ENCODE measurements around the gene PACS1. TPM values are rescaled to one million over a fixed set of nuclear protein-coding genes. Genes with fewer than 3 reads are reported as not detected.
A peak's percentile ranks its signal among the peaks of the same experiment; 100 is the strongest.

Gene PACS1
- total RNA-seq, 2 experiments from 2014 or later, result 109 TPM

GRCh38 chr11:66142370-66143263 lies 72.5 kb downstream of the PACS1 start:
- ChIA-PET CTCF (interaction anchor here (1.0 to 1.2 kb wide), 2 partner anchors 98 to 242 kb away, joined by 3 to 4 read pairs; no protein-coding TSS in a partner anchor), POLR2A (no interaction called here)
- Mint-ChIP-seq H3K9me3 (peaks cover 3% of the 10 kb centered on the region), H3K36me3 (ENCODE audit: low read depth) (peaks cover 30% of the 10 kb centered on the region), H3K4me3 (no peak overlapping the region), H3K4me1 (peaks cover 31% of the 10 kb centered on the region), H3K27ac (no peak overlapping the region), H3K27me3 (no peaks in the 10 kb centered on the region)
- no peak for DNase-seq

DNA sequence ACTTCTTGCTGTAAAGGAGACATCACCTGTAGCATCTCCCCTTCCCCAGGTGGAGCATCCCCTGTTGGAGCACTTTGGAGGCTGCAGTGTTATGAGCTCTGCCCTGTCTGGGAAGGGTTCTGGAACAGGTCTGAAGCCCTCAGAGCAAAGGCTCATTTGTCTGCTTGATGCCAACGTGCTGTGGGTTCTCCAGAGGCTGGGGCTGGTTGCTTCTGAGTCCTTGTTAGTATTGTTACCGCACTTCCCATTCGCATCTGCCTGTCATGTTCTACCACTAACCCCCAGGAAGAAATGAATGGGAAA lies 73.1 kb downstream of the PACS1 start:
- Mint-ChIP-seq H3K4me1 (peaks cover 30% of the 10 kb centered on the region), H3K27me3 (no peaks in the 10 kb centered on the region), H3K36me3 (ENCODE audit: low read depth) (peaks cover 30% of the 10 kb centered on the region), H3K4me3 (no peak overlapping the region), H3K27ac (no peak overlapping the region), H3K9me3 (peaks cover 3% of the 10 kb centered on the region)
- CTCF ChIA-PET, result no interaction called here
- POLR2A ChIA-PET, result no interaction called here
- no peak for DNase-seq

- ChIA-PET POLR2A (no interaction called here), CTCF (interaction anchor here (1.0 kb wide), 1 partner anchor 81 kb away, joined by 4 read pairs; no protein-coding TSS in a partner anchor)
- H3K4me3 Mint-ChIP-seq, result no peak overlapping the region
These were observed 74.1 kb downstream of the PACS1 start for GRCh38 chr11:66143996-66144678.

GRCh38 chr11:66146074-66146473 lies 76.0 kb downstream of the PACS1 start:
- peaks cover 3% of the 10 kb centered on the region for H3K9me3 Mint-ChIP-seq
- ChIA-PET CTCF (interaction anchor here (0.9 kb wide), 1 partner anchor 14 kb away, joined by 3 read pairs; no protein-coding TSS in a partner anchor), POLR2A (no interaction called here)
- H3K27ac Mint-ChIP-seq, result no peak overlapping the region
- H3K27me3 Mint-ChIP-seq, result no peaks in the 10 kb centered on the region
- H3K4me1 Mint-ChIP-seq, result peaks cover 33% of the 10 kb centered on the region
- no peak overlapping the region for H3K4me3 Mint-ChIP-seq
- DNase-seq, result no peak
- peaks cover 29% of the 10 kb centered on the region for H3K36me3 Mint-ChIP-seq (ENCODE audit: low read depth)

More at GRCh38 chr11:66143996-66144678, 74.1 kb downstream of the PACS1 start:
- no peak for DNase-seq
- peaks cover 30% of the 10 kb centered on the region for H3K4me1 Mint-ChIP-seq
- H3K36me3 Mint-ChIP-seq (ENCODE audit: low read depth), result peaks cover 30% of the 10 kb centered on the region
- H3K27me3 Mint-ChIP-seq, result no peaks in the 10 kb centered on the region
- H3K9me3 Mint-ChIP-seq, result peaks cover 3% of the 10 kb centered on the region
- H3K27ac Mint-ChIP-seq, result no peak overlapping the region

DNA sequence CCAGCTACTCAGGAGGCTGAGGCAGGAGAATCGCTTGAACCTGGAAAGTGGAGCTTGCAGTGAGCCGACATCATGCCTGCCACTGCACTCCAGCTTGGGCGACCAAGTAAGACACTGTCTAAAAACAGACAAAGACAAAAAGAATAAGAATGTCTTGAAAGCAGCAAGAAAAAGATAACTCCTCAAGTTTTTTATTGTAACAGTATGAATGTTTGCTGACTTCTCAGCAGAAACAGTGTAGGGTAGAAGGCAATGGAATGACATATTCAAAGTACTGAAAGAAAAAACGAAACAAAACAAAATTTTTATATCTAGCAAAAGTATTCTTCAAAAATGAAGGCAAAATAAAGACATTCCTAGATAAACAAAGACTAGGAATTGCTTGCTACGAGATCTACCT lies 76.9 kb downstream of the PACS1 start:
- CTCF ChIA-PET, result interaction anchor here (1.3 kb wide), 1 partner anchor 20 kb away, joined by 3 read pairs; no protein-coding TSS in a partner anchor
- H3K36me3 Mint-ChIP-seq (ENCODE audit: low read depth), result peaks cover 29% of the 10 kb centered on the region

GRCh38 chr11:66150140-66150539 lies 80.1 kb downstream of the PACS1 start:
- no peak overlapping the region for H3K4me3 Mint-ChIP-seq
- H3K4me1 Mint-ChIP-seq, result peaks cover 24% of the 10 kb centered on the region
- no peak for DNase-seq
- peaks cover 27% of the 10 kb centered on the region for H3K36me3 Mint-ChIP-seq (ENCODE audit: low read depth)
- ChIA-PET POLR2A (no interaction called here), CTCF (no interaction called here)
- peaks cover 3% of the 10 kb centered on the region for H3K9me3 Mint-ChIP-seq
- no peaks in the 10 kb centered on the region for H3K27me3 Mint-ChIP-seq
- H3K27ac Mint-ChIP-seq, result peak overlapping the region; percentile 4

More for the DNA sequence above, 76.9 kb downstream of the PACS1 start:
- no peaks in the 10 kb centered on the region for H3K27me3 Mint-ChIP-seq
- no peak overlapping the region for H3K4me3 Mint-ChIP-seq
- H3K9me3 Mint-ChIP-seq, result peaks cover 3% of the 10 kb centered on the region
- POLR2A ChIA-PET, result no interaction called here
- peaks cover 33% of the 10 kb centered on the region for H3K4me1 Mint-ChIP-seq
- no peak overlapping the region for H3K27ac Mint-ChIP-seq
- DNase-seq, result no peak

GRCh38 chr11:66150725-66151124 lies 80.7 kb downstream of the PACS1 start:
- ChIA-PET POLR2A (no interaction called here), CTCF (no interaction called here)
- H3K4me1 Mint-ChIP-seq, result peaks cover 23% of the 10 kb centered on the region
- no peaks in the 10 kb centered on the region for H3K27me3 Mint-ChIP-seq
- peaks cover 3% of the 10 kb centered on the region for H3K9me3 Mint-ChIP-seq
- peaks cover 23% of the 10 kb centered on the region for H3K36me3 Mint-ChIP-seq (ENCODE audit: low read depth)
- H3K27ac Mint-ChIP-seq, result no peak overlapping the region
- H3K4me3 Mint-ChIP-seq, result no peak overlapping the region
- no peak for DNase-seq

- H3K4me1 Mint-ChIP-seq, result peaks cover 21% of the 10 kb centered on the region
- H3K4me3 Mint-ChIP-seq, result no peak overlapping the region
- POLR2A ChIA-PET, result no interaction called here
- H3K27ac Mint-ChIP-seq, result no peak overlapping the region
- DNase-seq, result no peak
- H3K27me3 Mint-ChIP-seq, result no peaks in the 10 kb centered on the region
- H3K36me3 Mint-ChIP-seq (ENCODE audit: low read depth), result peaks cover 17% of the 10 kb centered on the region
- CTCF ChIA-PET, result interaction anchor here (1.3 kb wide), 1 partner anchor 13 kb away, joined by 3 read pairs; no protein-coding TSS in a partner anchor
- H3K9me3 Mint-ChIP-seq, result peaks cover 2% of the 10 kb centered on the region
These were observed 81.2 kb downstream of the PACS1 start for GRCh38 chr11:66151273-66151672.

GRCh38 chr11:66154109-66154508 lies 84.0 kb downstream of the PACS1 start:
- no peaks in the 10 kb centered on the region for H3K9me3 Mint-ChIP-seq
- ChIA-PET CTCF (interaction anchor here (0.8 kb wide), 1 partner anchor 68 kb away, joined by 3 read pairs; no protein-coding TSS in a partner anchor), POLR2A (no interaction called here)
- H3K4me3 Mint-ChIP-seq, result no peak overlapping the region
- H3K27ac Mint-ChIP-seq, result no peak overlapping the region
- H3K27me3 Mint-ChIP-seq, result no peaks in the 10 kb centered on the region
- H3K36me3 Mint-ChIP-seq (ENCODE audit: low read depth), result peaks cover 9% of the 10 kb centered on the region
- peaks cover 27% of the 10 kb centered on the region for H3K4me1 Mint-ChIP-seq
- no peak for DNase-seq

DNA sequence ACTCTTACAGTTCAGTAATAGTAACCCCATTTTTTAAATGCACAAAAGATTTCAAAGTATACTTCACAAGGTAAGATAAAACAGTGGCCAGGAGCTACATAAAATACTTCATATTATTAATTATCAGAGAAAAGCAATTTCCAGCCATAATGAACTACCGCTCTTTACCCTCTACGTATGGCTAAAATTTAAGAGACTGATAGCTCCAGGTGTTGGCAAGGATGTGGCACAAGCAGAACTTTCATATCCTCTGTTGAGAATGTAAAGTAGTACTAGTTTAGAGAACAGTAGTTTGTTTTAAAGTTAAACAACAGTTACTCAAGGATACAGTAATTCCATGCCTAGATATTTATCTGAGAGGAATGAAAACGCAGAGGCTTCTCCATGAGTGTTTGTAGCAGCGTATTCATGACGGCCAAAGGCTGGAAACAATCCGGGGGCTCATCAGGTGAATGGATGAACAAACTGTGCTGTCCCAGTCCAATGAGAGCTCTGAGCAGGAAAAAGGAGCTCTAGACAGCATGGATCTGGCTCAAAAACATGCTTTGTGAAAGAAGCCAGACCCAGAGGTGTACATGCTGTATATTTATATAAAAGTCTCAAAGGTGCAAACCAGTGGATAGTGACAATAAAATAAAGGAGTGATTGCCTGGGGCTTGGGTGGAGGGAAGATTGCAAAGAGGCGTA lies 85.5 kb downstream of the PACS1 start:
- POLR2A ChIA-PET, result no interaction called here
- Mint-ChIP-seq H3K4me1 (peaks cover 22% of the 10 kb centered on the region), H3K36me3 (ENCODE audit: low read depth) (peaks cover 9% of the 10 kb centered on the region), H3K9me3 (no peaks in the 10 kb centered on the region), H3K4me3 (no peak overlapping the region), H3K27ac (no peak overlapping the region), H3K27me3 (no peaks in the 10 kb centered on the region)
- CTCF ChIA-PET, result no interaction called here
- no peak for DNase-seq

DNA sequence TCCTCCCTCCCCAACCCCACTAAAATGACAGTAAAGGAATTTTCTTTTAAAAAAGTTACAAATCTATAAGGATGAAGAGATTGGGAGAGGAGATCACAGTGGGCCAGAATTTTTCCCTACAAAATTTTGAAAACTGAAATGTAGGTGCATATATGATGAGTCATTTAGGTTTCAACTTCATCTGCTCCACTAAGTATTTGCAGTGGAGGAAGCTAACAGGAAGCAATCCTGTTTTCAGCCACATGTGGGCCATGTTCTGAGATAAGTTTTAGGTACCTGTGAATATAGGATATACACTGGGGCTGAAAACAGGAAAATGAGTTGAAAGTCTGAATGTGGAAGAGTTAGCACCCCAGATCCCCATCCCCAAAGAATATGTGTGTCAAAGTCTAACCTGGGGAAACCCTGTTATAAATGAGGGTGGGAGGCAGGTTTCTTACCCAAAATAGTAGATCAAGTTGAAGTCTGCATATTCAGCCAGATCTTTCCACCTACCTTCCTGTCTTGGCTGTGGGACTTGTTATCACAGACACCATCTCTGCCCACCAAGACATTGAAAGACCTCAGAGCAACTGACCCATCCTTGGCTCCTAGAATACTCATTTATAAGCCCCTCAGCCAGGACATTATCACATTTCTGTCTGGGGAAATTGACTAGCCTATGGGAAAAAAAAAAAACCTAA lies 87.3 kb downstream of the PACS1 start:
- peaks cover 4% of the 10 kb centered on the region for H3K36me3 Mint-ChIP-seq (ENCODE audit: low read depth)
- H3K4me3 Mint-ChIP-seq, result no peak overlapping the region
- H3K27me3 Mint-ChIP-seq, result no peaks in the 10 kb centered on the region
- H3K4me1 Mint-ChIP-seq, result peaks cover 23% of the 10 kb centered on the region
- POLR2A ChIA-PET, result no interaction called here
- DNase-seq, result no peak
- H3K27ac Mint-ChIP-seq, result no peak overlapping the region
- CTCF ChIA-PET, result interaction anchor here (1.0 to 1.2 kb wide), 3 partner anchors 31 to 89 kb away, joined by 3 to 4 read pairs (median 3); no protein-coding TSS in a partner anchor
- no peaks in the 10 kb centered on the region for H3K9me3 Mint-ChIP-seq

DNA sequence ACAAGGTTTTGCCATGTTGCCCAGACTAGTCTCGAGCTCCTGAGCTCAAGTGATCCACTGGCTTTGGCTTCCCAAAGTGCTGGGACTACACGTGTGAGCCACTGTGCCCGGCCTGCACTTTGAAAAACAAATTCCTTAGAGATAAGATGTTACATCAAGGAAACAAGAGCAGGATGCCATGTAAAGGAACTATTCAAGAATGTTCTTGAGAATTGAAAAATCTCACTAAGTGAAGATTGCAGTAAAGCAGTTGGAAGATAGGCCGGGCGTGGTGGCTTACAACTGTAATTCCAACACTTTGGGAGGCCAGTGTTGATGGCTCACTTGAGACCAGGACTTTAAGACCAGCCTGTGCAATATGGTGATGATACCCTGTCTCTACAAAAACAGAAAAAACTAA lies 88.1 kb downstream of the PACS1 start:
- H3K27ac Mint-ChIP-seq, result no peak overlapping the region

More for the DNA sequence above, 88.1 kb downstream of the PACS1 start:
- Mint-ChIP-seq H3K36me3 (ENCODE audit: low read depth) (no peaks in the 10 kb centered on the region), H3K9me3 (no peaks in the 10 kb centered on the region), H3K4me3 (no peak overlapping the region), H3K4me1 (peaks cover 23% of the 10 kb centered on the region), H3K27me3 (no peaks in the 10 kb centered on the region)
- ChIA-PET CTCF (interaction anchor here (1.0 kb wide), 2 partner anchors 32 to 90 kb away, joined by 3 read pairs; no protein-coding TSS in a partner anchor), POLR2A (no interaction called here)
- no peak for DNase-seq

Measured in activated CD4-positive, alpha-beta T cell treated with anti-CD3 and anti-CD28 coated beads, Interleukin-2, amount 10 ng/mL, durations not matched to agents 7 days and 5 days (primary cell).